ENCODE measurements around the gene CTDSP2. TPM values are rescaled to one million over a fixed set of nuclear protein-coding genes. Genes with fewer than 3 reads are reported as not detected.

CTDSP2 gene
- total and polyA plus RNA-seq, 2 of the 8 experiments (the other 6 are each of a cell fraction or from before 2014, with no cell fraction given) = 71.3 to 91.7 TPM

GRCh38 chr12:57832966-57833365, 13.6 kb downstream of the CTDSP2 start:
- Histone ChIP-seq H2BK20ac (ENCODE audit: low read length) (no peak overlapping the region), H3K9ac (replicated peaks in 1 of 4; ENCODE audit: extremely low read depth in 1 of 4, low read depth in 3 of 4, low read length in 3 of 4) (no peak overlapping the region), H4K8ac (ENCODE audit: extremely low read depth, insufficient read depth, low read length) (no peak overlapping the region), H3K18ac (ENCODE audit: extremely low read depth, low read length) (no peak overlapping the region), H3K27me3 (replicated peaks in 1 of 4; ENCODE audit: control insufficient read depth in 3 of 4, extremely low read depth in 1 of 4, insufficient read depth in 3 of 4, low read length in 3 of 4) (no peaks in the 10 kb centered on the region), H4K5ac (ENCODE audit: insufficient read length, low read depth, low read length) (no peak overlapping the region), H3K23ac (ENCODE audit: insufficient read length) (no peak overlapping the region), H2BK120ac (replicated peaks; ENCODE audit: low read depth, low read length) (no peak overlapping the region), H2AK5ac (ENCODE audit: low read depth, low read length) (0 out of 2 replicates have a peak overlapping the region, but pooled peaks have one; percentile 32), H3K79me2 (ENCODE audit: control insufficient read depth in 1 of 2, insufficient read depth in 2 of 2, low read length in 2 of 2) (peaks cover 9 to 84% of the 10 kb centered on the region in 2 experiments), H2BK12ac (ENCODE audit: low read depth, low read length) (no peak overlapping the region), H3K9me3 (ENCODE audit: insufficient read depth in 2 of 2, low read depth in 1 of 2, low read length in 1 of 2) (no peaks in the 10 kb centered on the region), H3K4me2 (ENCODE audit: insufficient read depth in 1 of 2, low read depth in 2 of 2, low read length in 2 of 2) (0 out of 4 replicates have a peak overlapping the region, but pooled peaks of 1 of the 2 experiments have one; percentile 18), H2AFZ (ENCODE audit: low read length) (no peak overlapping the region), H3K14ac (ENCODE audit: insufficient read length) (no peak overlapping the region), H3K79me1 (ENCODE audit: low read depth, low read length) (peaks cover 19% of the 10 kb centered on the region), H3K56ac (replicated peaks; ENCODE audit: insufficient read length, low read depth, low read length) (no peak overlapping the region), H3K4me1 (replicated peaks in 1 of 4; ENCODE audit: control insufficient read depth in 3 of 4, insufficient read depth in 4 of 4, low read length in 3 of 4) (peaks cover 19 to 49% (median 30%) of the 10 kb centered on the region in 4 experiments), H3K36me3 (ENCODE audit: control insufficient read depth in 2 of 4, insufficient read depth in 4 of 4, low read length in 3 of 4) (peaks cover 0 to 14% (median 14%) of the 10 kb centered on the region in 4 experiments; a peak in 6 of 8 replicates), H3K4ac (replicated peaks; ENCODE audit: insufficient read length, low read depth, low read length) (no peak overlapping the region), H2BK5ac (ENCODE audit: low read depth, low read length) (peak overlapping the region; percentile 38; the same call in 1 of the 2 replicates), H3K27ac (ENCODE audit: low read depth, low read length) (peak overlapping the region; percentile 37; the same call in 1 of the 2 replicates), H3K4me3 (ENCODE audit: extremely low read depth in 1 of 4, insufficient read depth in 2 of 4, low read depth in 3 of 4, low read length in 4 of 4) (no peak overlapping the region), H4K91ac (replicated peaks; ENCODE audit: insufficient read length, low read length) (no peak overlapping the region), H2BK15ac (ENCODE audit: low read length) (0 out of 2 replicates have a peak overlapping the region, but pooled peaks have one; percentile 37), H4K20me1 (replicated peaks in 1 of 2; ENCODE audit: control insufficient read depth in 1 of 2, insufficient read depth in 2 of 2, low read length in 2 of 2) (peaks cover 25 to 36% of the 10 kb centered on the region in 2 experiments), H3K23me2 (ENCODE audit: low read depth, low read length) (no peaks in the 10 kb centered on the region)
- no peak for DNase-seq (ENCODE audit: low read depth in 1 of 2, low spot score in 2 of 2)
- FAIRE-seq = no peak
- no peak for TF ChIP-seq RFX5 (IDR thresholded peaks at IDR 0.05; ENCODE audit: borderline replicate concordance, low read depth, low read length)
- no peak for TF ChIP-seq E2F6 (IDR thresholded peaks at IDR 0.05)
- TF ChIP-seq KDM1A (IDR thresholded peaks at IDR 0.05; ENCODE audit: borderline replicate concordance, low read length) = no peak
- TF ChIP-seq CBX5 (IDR thresholded peaks at IDR 0.05; ENCODE audit: low read depth, low read length) = no peak
- TF ChIP-seq PHF8 (conservative IDR thresholded peaks at IDR 0.05; ENCODE audit: low read depth, low read length) = no peak
- peak; percentile 47 for TF ChIP-seq ASH2L (IDR thresholded peaks at IDR 0.05; ENCODE audit: low read length)
- TF ChIP-seq TAF1 (IDR thresholded peaks at IDR 0.05; ENCODE audit: low read depth, low read length) = no peak
- no peak for TF ChIP-seq TEAD4 (IDR thresholded peaks at IDR 0.05; ENCODE audit: low read depth, low read length)
- ChIA-PET CTCF (ENCODE audit: partially characterized antibody) (interaction anchor here (0.7 to 10.0 kb wide), 23 partner anchors 9 to 77 kb away, joined by 3 to 181 read pairs (median 8); partner anchors contain the start of genes AVIL and CTDSP2), POLR2A (ENCODE audit: partially characterized antibody) (interaction anchor here (0.6 to 24.2 kb wide), 10 partner anchors 10 to 1483 kb away, joined by 3 to 722 read pairs (median 4); partner anchors contain the start of genes CTDSP2 and TSFM)
- WGBS, 2 experiments (ENCODE audit: extremely low coverage in 1 of 2, insufficient coverage in 1 of 2, insufficient read length in 1 of 2, insufficient replicate concordance in 2 of 2, low coverage in 1 of 2, low lambda C conversion rate in 2 of 2, missing lambda C conversion rate in 1 of 2) = 62% methylated on average over 10 of the region's 10 CpGs; no CpG with 5 or more reads in 1 of the 2 experiments

Measured in H1 (cell line).